Thymus (tissue), 11 donors: ENCODE results near the gene MICOS13. TPM values are rescaled to one million over a fixed set of nuclear protein-coding genes. Genes with fewer than 3 reads are reported as not detected.
"Not testable (repeated sequence)": the region's sequence is repeated elsewhere in the genome, so short reads cannot be mapped to it uniquely, and the experiment has no call there.

Source experiments
- DNase-seq, 9 donors: peaks; one replicate each; pipeline ENCODE4 v3.0.0-alpha.2; 2013; ENCODE audit warnings: low spot score in 9 of 9, low read depth in 6 of 9, missing footprints in 1 of 9
- H3K27ac ChIP-seq, 2 donors: one replicate each; pipeline ENCODE4 v1.5.1; 2013; ENCODE audit warnings: control low read depth in 1 of 2, low read depth in 1 of 2, low read length in 1 of 2, mild to moderate bottlenecking in 1 of 2, moderate library complexity in 1 of 2
- H3K27me3 ChIP-seq, 2 donors: one replicate each; pipeline ENCODE4 v1.5.1; 2013; ENCODE audit warnings: low read length in 1 of 2; ENCODE audit not compliant: control insufficient read depth in 2 of 2, insufficient read depth in 1 of 2
- H3K36me3 ChIP-seq, 2 donors: one replicate each; pipeline ENCODE4 v1.5.1; 2013; ENCODE audit warnings: low read length in 1 of 2, mild to moderate bottlenecking in 1 of 2, moderate library complexity in 1 of 2; ENCODE audit not compliant: control insufficient read depth in 2 of 2, insufficient read depth in 2 of 2
- H3K4me1 ChIP-seq, 2 donors: one replicate each; pipeline ENCODE4 v1.5.1; 2013; ENCODE audit warnings: low read length in 2 of 2; ENCODE audit not compliant: control insufficient read depth in 2 of 2, insufficient read depth in 2 of 2
- H3K4me3 ChIP-seq, 2 donors: one replicate each; pipeline ENCODE4 v1.5.1; 2013; ENCODE audit warnings: low read length in 2 of 2, control low read depth in 1 of 2, mild to moderate bottlenecking in 1 of 2
- H3K9me3 ChIP-seq, 2 donors: one replicate each; pipeline ENCODE4 v1.5.1; 2013; ENCODE audit warnings: low read length in 1 of 2, mild to moderate bottlenecking in 1 of 2; ENCODE audit not compliant: control insufficient read depth in 2 of 2, insufficient read depth in 1 of 2
- WGBS: extraction: QIAGEN DNeasy Blood & Tissue Kit; methylation state at CpG from one replicate; pipeline ENCODE4 v1.1.7; 2013; 5-methylcytosine and 5-hydroxymethylcytosine counted together
- polyA plus RNA-seq: library from polyadenylated mRNA; stranded (reverse); fragments of 200-250 nt; gene quantifications from one replicate; pipeline ENCODE4 v1.2.3, GENCODE V29; 2013
- total RNA-seq: library from RNA; stranded (reverse); fragments of 120-200 nt; gene quantifications from one replicate; pipeline ENCODE4 v1.2.4, GENCODE V29; 2013
- donor health status: healthy.

The MICOS13 gene
- total and polyA plus RNA-seq, 2 donors: 67.6 to 70.5 TPM

- no peak for DNase-seq
- no peak overlapping the region for H3K27ac ChIP-seq
- 97% methylated on average over 40 of the region's 40 CpGs for WGBS
- no peaks in the 10 kb centered on the region for H3K9me3 ChIP-seq
- no peaks in the 10 kb centered on the region for H3K27me3 ChIP-seq
- no peak overlapping the region for H3K4me3 ChIP-seq
- peaks cover 59 to 73% of the 10 kb centered on the region in 2 donors for H3K36me3 ChIP-seq
- no peaks in the 10 kb centered on the region for H3K4me1 ChIP-seq
Measured at GRCh38 chr19:5703819-5704818, 23.8 kb upstream of the MICOS13 start.

GRCh38 chr19:5702053-5702410 lies 21.7 kb upstream of the MICOS13 start:
- H3K36me3 ChIP-seq: peaks cover 59 to 71% of the 10 kb centered on the region in 2 donors
- 97% methylated on average over 22 of the region's 28 CpGs for WGBS
- not testable (repeated sequence) for H3K27ac ChIP-seq, H3K27me3 ChIP-seq, H3K9me3 ChIP-seq, H3K4me3 ChIP-seq, DNase-seq, H3K4me1 ChIP-seq

GRCh38 chr19:5700455-5701092 lies 20.3 kb upstream of the MICOS13 start:
- Histone ChIP-seq H3K27ac (no peak overlapping the region), H3K36me3 (peaks cover 63 to 71% of the 10 kb centered on the region in 2 donors), H3K27me3 (no peaks in the 10 kb centered on the region), H3K9me3 (peaks cover 0 to 1% of the 10 kb centered on the region in 2 donors), H3K4me1 (no peaks in the 10 kb centered on the region), H3K4me3 (no peak overlapping the region)
- WGBS: 98% methylated on average over 22 of the region's 22 CpGs
- no peak for DNase-seq

GRCh38 chr19:5698635-5699422 lies 18.5 kb upstream of the MICOS13 start:
- DNase-seq: no peak
- WGBS: 97% methylated on average over 38 of the region's 38 CpGs
- no peak overlapping the region for H3K4me3 ChIP-seq
- no peaks in the 10 kb centered on the region for H3K27me3 ChIP-seq
- no peaks in the 10 kb centered on the region for H3K4me1 ChIP-seq
- no peak overlapping the region for H3K27ac ChIP-seq
- H3K36me3 ChIP-seq: peaks cover 64 to 75% of the 10 kb centered on the region in 2 donors
- peaks cover 0 to 1% of the 10 kb centered on the region in 2 donors for H3K9me3 ChIP-seq

- Histone ChIP-seq H3K27ac (no peak overlapping the region), H3K4me3 (no peak overlapping the region), H3K27me3 (no peaks in the 10 kb centered on the region), H3K36me3 (peaks cover 65 to 75% of the 10 kb centered on the region in 2 donors), H3K9me3 (peaks cover 0 to 1% of the 10 kb centered on the region in 2 donors), H3K4me1 (no peaks in the 10 kb centered on the region)
- no peak for DNase-seq
- WGBS: 95% methylated on average over 30 of the region's 30 CpGs
Measured at GRCh38 chr19:5697890-5698634, 17.7 kb upstream of the MICOS13 start.

- no peak overlapping the region for H3K4me3 ChIP-seq
- peaks cover 0 to 1% of the 10 kb centered on the region in 2 donors for H3K4me1 ChIP-seq
- H3K27ac ChIP-seq: no peak overlapping the region
- DNase-seq: no peak
- peaks cover 0 to 1% of the 10 kb centered on the region in 2 donors for H3K9me3 ChIP-seq
- 96% methylated on average over 25 of the region's 25 CpGs for WGBS
- no peaks in the 10 kb centered on the region for H3K27me3 ChIP-seq
- H3K36me3 ChIP-seq: peaks cover 72 to 82% of the 10 kb centered on the region in 2 donors
Measured at GRCh38 chr19:5697022-5697889, 16.9 kb upstream of the MICOS13 start.

- 97% methylated on average over 42 of the region's 42 CpGs for WGBS
- Histone ChIP-seq H3K27ac (no peak overlapping the region), H3K27me3 (no peaks in the 10 kb centered on the region), H3K36me3 (peaks cover 81 to 90% of the 10 kb centered on the region in 2 donors), H3K4me1 (peaks cover 0 to 9% of the 10 kb centered on the region in 2 donors), H3K4me3 (no peak overlapping the region), H3K9me3 (peaks cover 0 to 1% of the 10 kb centered on the region in 2 donors)
- no peak for DNase-seq
Measured at GRCh38 chr19:5696196-5697021, 16.1 kb upstream of the MICOS13 start.
